DMS53 treated with DMSO at 0.1 percent for 48 hours (cell line): ENCODE results near the gene DEFB124.
"Not testable (repeated sequence)": the region's sequence is repeated elsewhere in the genome, so short reads cannot be mapped to it uniquely, and the experiment has no call there.

ENCODE experiments used
- DNase-seq: peaks from one replicate; lab custom pipeline; 2025; ENCODE audit not compliant: unreplicated experiment; lab: John Stamatoyannopoulos, UW

Gene DEFB124

GRCh38 chr20:31474758-31475427 lies at the start of gene DEFB124, which contains the start of gene REM1:
DEFB124 (minus strand) TSS chr20:31475127; CDS start chr20:31473013, 2,114 bp downstream.
REM1 (plus strand) TSS chr20:31475288; CDS start chr20:31476446, 1,158 bp downstream.
- no peak for DNase-seq

GRCh38 chr20:31523361-31524283 lies 48.7 kb upstream of the DEFB124 start:
- no peak for DNase-seq

GRCh38 chr20:31522731-31523130 lies 47.8 kb upstream of the DEFB124 start:
- no peak for DNase-seq

- not testable (repeated sequence) for DNase-seq
These were observed 46.3 kb upstream of the DEFB124 start for GRCh38 chr20:31521267-31521666.

- DNase-seq, result no peak
These were observed 42.4 kb upstream of the DEFB124 start for GRCh38 chr20:31517373-31517772.

- DNase-seq, result no peak
These were observed 41.7 kb upstream of the DEFB124 start for GRCh38 chr20:31516651-31517050.

GRCh38 chr20:31516166-31516565 lies 41.2 kb upstream of the DEFB124 start:
- no peak for DNase-seq

- no peak for DNase-seq
These were observed 40.8 kb upstream of the DEFB124 start for GRCh38 chr20:31515775-31516107.

GRCh38 chr20:31515072-31515774 lies 40.3 kb upstream of the DEFB124 start:
- DNase-seq, result no peak

- DNase-seq, result peak; percentile 71
These were observed 39.5 kb upstream of the DEFB124 start, which contains the start of gene HM13 for GRCh38 chr20:31514154-31515071. HM13 (plus strand) TSS chr20:31514442; CDS start chr20:31514552, 110 bp downstream.

GRCh38 chr20:31508517-31509244 lies 33.8 kb upstream of the DEFB124 start:
- no peak for DNase-seq

- no peak for DNase-seq
These were observed 31.0 kb upstream of the DEFB124 start for GRCh38 chr20:31505903-31506302.

- DNase-seq, result peak; percentile 41
These were observed 28.2 kb upstream of the DEFB124 start for GRCh38 chr20:31502884-31503673.

GRCh38 chr20:31500527-31500926 lies 25.6 kb upstream of the DEFB124 start:
- no peak for DNase-seq

GRCh38 chr20:31497838-31498540 lies 23.1 kb upstream of the DEFB124 start:
- DNase-seq, result no peak

- no peak for DNase-seq
These were observed 21.9 kb upstream of the DEFB124 start for GRCh38 chr20:31496761-31497295.

- no peak for DNase-seq
These were observed 19.2 kb upstream of the DEFB124 start for GRCh38 chr20:31494131-31494530.

- no peak for DNase-seq
These were observed 15.8 kb upstream of the DEFB124 start for GRCh38 chr20:31490752-31491151.
